ENCODE results near the gene FOXO3.

- no peak for TF ChIP-seq CTCF (IDR thresholded peaks at IDR 0.05)
- TF ChIP-seq POLR2A (IDR thresholded peaks at IDR 0.05), result no peak
These were observed 27.9 kb downstream of the FOXO3 start for GRCh38 chr6:108588586-108588985.

Measured in uterus (tissue), 2 donors.